ENCODE data around the gene SPON2. TPM values are rescaled to one million over a fixed set of nuclear protein-coding genes. Genes with fewer than 3 reads are reported as not detected.

SPON2 gene
- total RNA-seq, 1 donor from 2014 or later, result 149 TPM

DNA sequence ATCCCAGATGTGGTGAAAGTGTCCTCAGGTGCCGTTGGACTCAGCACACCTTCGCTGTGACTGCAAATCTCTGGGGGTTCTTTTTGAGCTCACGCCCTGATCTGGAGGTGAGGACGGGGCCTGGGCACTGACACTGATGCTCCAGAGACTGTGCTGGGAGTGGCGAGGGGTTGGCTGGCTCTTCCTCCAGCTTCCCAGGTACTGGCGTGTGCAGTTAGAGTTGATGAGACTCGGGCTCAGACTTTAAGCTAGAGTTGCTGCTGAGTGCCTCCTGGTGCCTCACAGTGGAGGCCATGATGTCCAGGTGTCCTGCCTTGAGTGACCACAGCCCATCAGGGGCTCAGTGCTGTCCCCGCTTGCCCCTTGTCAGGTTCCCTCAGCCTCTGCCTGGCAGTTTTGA lies 16.3 kb downstream of the SPON2 start:
- H3K9me3 Mint-ChIP-seq (ENCODE audit: unreplicated experiment), result peaks cover 16% of the 10 kb centered on the region
- no peak overlapping the region for H3K27ac Mint-ChIP-seq (ENCODE audit: unreplicated experiment)
- H3K4me1 Mint-ChIP-seq (ENCODE audit: unreplicated experiment), result peaks cover 4% of the 10 kb centered on the region
- TF ChIP-seq CTCF (IDR thresholded peaks at IDR 0.05), result no peak
- H3K4me3 Mint-ChIP-seq (ENCODE audit: unreplicated experiment), result no peak overlapping the region
- H3K27me3 Mint-ChIP-seq (ENCODE audit: unreplicated experiment), result peaks cover 70% of the 10 kb centered on the region
- DNase-seq (ENCODE audit: extremely low spot score, unreplicated experiment), result no peak
- no peaks in the 10 kb centered on the region for H3K36me3 Mint-ChIP-seq (ENCODE audit: unreplicated experiment)

- DNase-seq (ENCODE audit: extremely low spot score, unreplicated experiment), result no peak
- no peak for TF ChIP-seq CTCF (IDR thresholded peaks at IDR 0.05)
- Mint-ChIP-seq H3K4me1 (ENCODE audit: unreplicated experiment) (peaks cover 4% of the 10 kb centered on the region), H3K9me3 (ENCODE audit: unreplicated experiment) (peaks cover 16% of the 10 kb centered on the region), H3K27me3 (ENCODE audit: unreplicated experiment) (peaks cover 64% of the 10 kb centered on the region), H3K27ac (ENCODE audit: unreplicated experiment) (no peak overlapping the region), H3K36me3 (ENCODE audit: unreplicated experiment) (no peaks in the 10 kb centered on the region), H3K4me3 (ENCODE audit: unreplicated experiment) (no peak overlapping the region)
Observed at GRCh38 chr4:1155314-1155713, 17.1 kb downstream of the SPON2 start.

DNA sequence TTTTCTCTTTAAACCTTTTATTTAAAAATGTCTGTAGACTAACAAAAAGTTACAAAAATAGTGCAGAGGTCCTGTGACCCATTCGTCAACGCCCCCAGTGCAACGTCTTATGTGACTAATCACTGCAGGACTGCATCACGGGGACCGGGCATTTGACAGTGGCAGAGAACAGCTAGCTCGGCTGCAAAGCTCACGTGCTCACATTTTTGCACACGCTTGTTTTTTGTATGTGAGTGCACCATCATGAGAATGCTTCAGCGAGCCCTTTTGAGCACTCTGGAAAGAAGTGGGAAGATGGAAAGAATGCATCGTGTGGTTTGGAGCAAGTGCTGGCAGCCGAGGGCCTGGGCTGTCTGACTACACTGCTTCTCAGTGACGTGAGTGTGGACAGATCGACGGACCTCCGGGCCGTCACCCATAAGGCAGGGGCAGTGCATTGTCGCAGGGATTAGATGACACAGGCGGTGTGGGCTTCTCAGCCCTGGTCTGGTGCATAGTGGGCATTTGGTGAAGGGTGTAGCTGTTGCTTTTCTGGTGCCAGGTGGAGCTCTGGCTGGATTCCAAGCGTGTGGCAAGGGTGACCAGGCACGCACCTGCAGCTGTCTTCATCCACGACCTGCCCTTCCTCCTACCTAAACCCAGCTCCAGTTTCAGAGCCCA lies 17.7 kb downstream of the SPON2 start:
- DNase-seq (ENCODE audit: extremely low spot score, unreplicated experiment), result no peak
- H3K27me3 Mint-ChIP-seq (ENCODE audit: unreplicated experiment), result peaks cover 60% of the 10 kb centered on the region
- H3K27ac Mint-ChIP-seq (ENCODE audit: unreplicated experiment), result no peak overlapping the region
- H3K4me3 Mint-ChIP-seq (ENCODE audit: unreplicated experiment), result no peak overlapping the region
- H3K9me3 Mint-ChIP-seq (ENCODE audit: unreplicated experiment), result peaks cover 16% of the 10 kb centered on the region
- no peaks in the 10 kb centered on the region for H3K36me3 Mint-ChIP-seq (ENCODE audit: unreplicated experiment)
- peaks cover 4% of the 10 kb centered on the region for H3K4me1 Mint-ChIP-seq (ENCODE audit: unreplicated experiment)
- no peak for TF ChIP-seq CTCF (IDR thresholded peaks at IDR 0.05)

DNA sequence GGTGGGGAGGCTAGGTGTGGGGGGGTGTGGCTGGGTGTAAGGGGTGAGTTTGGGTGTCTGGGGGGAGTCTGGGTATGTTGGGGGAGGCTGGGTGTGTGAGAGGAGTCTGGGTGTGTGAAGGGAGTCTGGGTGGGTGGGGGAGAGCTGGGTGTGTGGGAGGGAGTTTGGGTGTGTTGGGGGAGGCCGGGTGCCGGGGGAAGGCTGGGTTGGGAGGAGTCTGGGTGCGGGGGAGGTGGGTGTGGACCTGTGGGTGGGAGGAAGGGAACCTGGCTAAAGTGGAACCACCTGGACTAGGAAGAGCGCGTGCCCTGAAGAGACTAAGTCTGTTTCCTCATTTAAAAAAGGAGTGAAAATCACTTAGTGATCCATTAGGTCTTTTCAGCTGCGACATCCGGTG lies 18.3 kb downstream of the SPON2 start:
- Mint-ChIP-seq H3K36me3 (ENCODE audit: unreplicated experiment) (no peaks in the 10 kb centered on the region), H3K27ac (ENCODE audit: unreplicated experiment) (no peak overlapping the region), H3K9me3 (ENCODE audit: unreplicated experiment) (peaks cover 16% of the 10 kb centered on the region), H3K4me3 (ENCODE audit: unreplicated experiment) (no peak overlapping the region), H3K4me1 (ENCODE audit: unreplicated experiment) (peaks cover 4% of the 10 kb centered on the region), H3K27me3 (ENCODE audit: unreplicated experiment) (peaks cover 61% of the 10 kb centered on the region)
- DNase-seq (ENCODE audit: extremely low spot score, unreplicated experiment), result no peak
- TF ChIP-seq CTCF (IDR thresholded peaks at IDR 0.05), result no peak

DNA sequence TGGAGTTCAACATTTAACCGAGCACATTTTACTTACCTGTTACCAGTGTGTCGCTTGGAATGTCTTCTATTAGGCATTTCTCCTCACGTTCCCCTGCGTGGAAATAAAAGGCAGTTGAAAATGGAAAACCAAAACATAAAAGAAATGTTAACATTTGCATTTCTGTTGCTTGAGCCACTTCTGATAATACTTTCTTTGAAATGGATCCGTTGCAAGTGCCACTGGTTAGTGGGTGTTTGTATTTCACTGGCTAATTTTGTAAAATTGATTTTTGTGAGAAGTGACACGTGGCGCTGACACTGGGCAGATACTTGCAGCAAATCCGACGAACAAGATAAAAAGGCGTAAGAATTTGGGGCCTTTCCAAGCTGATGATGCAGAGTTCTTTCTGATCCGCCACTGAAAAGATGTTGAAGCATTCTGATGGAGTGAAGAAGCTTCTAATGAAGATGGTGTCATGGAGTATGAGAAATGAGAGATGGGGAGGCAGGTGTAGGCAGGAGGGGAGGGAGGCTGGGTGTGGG lies 18.8 kb downstream of the SPON2 start:
- TF ChIP-seq CTCF (IDR thresholded peaks at IDR 0.05), result no peak
- DNase-seq (ENCODE audit: extremely low spot score, unreplicated experiment), result no peak
- H3K36me3 Mint-ChIP-seq (ENCODE audit: unreplicated experiment), result no peaks in the 10 kb centered on the region
- no peak overlapping the region for H3K27ac Mint-ChIP-seq (ENCODE audit: unreplicated experiment)
- peaks cover 16% of the 10 kb centered on the region for H3K9me3 Mint-ChIP-seq (ENCODE audit: unreplicated experiment)
- H3K4me1 Mint-ChIP-seq (ENCODE audit: unreplicated experiment), result peaks cover 4% of the 10 kb centered on the region
- H3K4me3 Mint-ChIP-seq (ENCODE audit: unreplicated experiment), result no peak overlapping the region
- peaks cover 63% of the 10 kb centered on the region for H3K27me3 Mint-ChIP-seq (ENCODE audit: unreplicated experiment)

Data from osteocyte (in vitro differentiated cells).